H1 (cell line): ENCODE results near the gene OR8D2. TPM values are rescaled to one million over a fixed set of nuclear protein-coding genes. Genes with fewer than 3 reads are reported as not detected.

Experiments used
- CTCF ChIA-PET: fragments of 300-600 bp; sonication (Branson Sonifier 250); formaldehyde crosslinking; loops from one replicate; lab custom pipeline; 2021; ENCODE audit not compliant: partially characterized antibody; lab: Charles Lee
- POLR2A ChIA-PET: fragments of 300-600 bp; sonication (Branson Sonifier 250); formaldehyde crosslinking; loops from one replicate; lab custom pipeline; 2021; ENCODE audit warnings: inconsistent platforms; ENCODE audit not compliant: partially characterized antibody; lab: Charles Lee
- DNase-seq, 2 experiments: peaks; one replicate each; pipeline versions ENCODE4 v3.0.0 to v3.0.0-alpha.2; 2010 to 2022; ENCODE audit warnings: low spot score in 2 of 2, low read depth in 1 of 2, mixed read lengths in 1 of 2
- FAIRE-seq: peaks from 2 replicates; lab custom pipeline; 2011; peaks lifted over from hg19 to GRCh38; lab: Jason Lieb, UNC
- H2AFZ ChIP-seq: 2 replicates; pipeline ENCODE4 v1.8.1; 2012; ENCODE audit warnings: low read length, inconsistent platforms
- H2AK5ac ChIP-seq: 2 replicates; pipeline ENCODE4 v1.6.1; 2013; ENCODE audit warnings: low read depth, low read length
- H2BK120ac ChIP-seq: replicated peaks from 2 replicates; pipeline ENCODE3; 2013; ENCODE audit warnings: low read depth, low read length, inconsistent platforms
- H2BK12ac ChIP-seq: 2 replicates; pipeline ENCODE4 v1.6.1; 2013; ENCODE audit warnings: low read depth, low read length
- H2BK15ac ChIP-seq: 2 replicates; pipeline ENCODE4 v1.6.1; 2013; ENCODE audit warnings: low read length
- H2BK20ac ChIP-seq: 2 replicates; pipeline ENCODE4 v1.6.1; 2013; ENCODE audit warnings: low read length
- H2BK5ac ChIP-seq: 2 replicates; pipeline ENCODE4 v1.6.1; 2013; ENCODE audit warnings: low read depth, low read length
- H3K14ac ChIP-seq: 2 replicates; pipeline ENCODE4 v1.6.1; 2013; ENCODE audit warnings: inconsistent platforms; ENCODE audit not compliant: insufficient read length
- H3K18ac ChIP-seq: 2 replicates; pipeline ENCODE4 v1.6.1; 2013; ENCODE audit warnings: low read length; ENCODE audit errors: extremely low read depth
- H3K23ac ChIP-seq: 2 replicates; pipeline ENCODE4 v1.6.1; 2013; ENCODE audit warnings: inconsistent platforms; ENCODE audit not compliant: insufficient read length
- H3K23me2 ChIP-seq: 2 replicates; pipeline ENCODE4 v1.6.1; 2013; ENCODE audit warnings: low read depth, low read length
- H3K27ac ChIP-seq: 2 replicates; pipeline ENCODE4 v1.6.1; 2011; ENCODE audit warnings: low read depth, low read length, inconsistent platforms
- H3K27me3 ChIP-seq, 4 experiments: replicated peaks in 1 of 4; 1 replicate in 1 of 4; 2 replicates in 3 of 4; pipeline versions ENCODE4 v1.6.1 to v1.8.1; 2011 to 2013; ENCODE audit warnings: low read length in 3 of 4, mild to moderate bottlenecking in 3 of 4, inconsistent platforms in 2 of 4, mixed read lengths in 2 of 4, moderate library complexity in 1 of 4; ENCODE audit not compliant: control insufficient read depth in 3 of 4, insufficient read depth in 3 of 4; ENCODE audit errors: extremely low read depth in 1 of 4
- H3K36me3 ChIP-seq, 4 experiments: 2 replicates each; pipeline versions ENCODE4 v1.6.1 to v1.8.1; 2011 to 2013; ENCODE audit warnings: mild to moderate bottlenecking in 4 of 4, low read length in 3 of 4, moderate library complexity in 2 of 4, control low read depth in 1 of 4, inconsistent platforms in 1 of 4; ENCODE audit not compliant: insufficient read depth in 4 of 4, control insufficient read depth in 2 of 4
- H3K4ac ChIP-seq: replicated peaks from 2 replicates; pipeline ENCODE3; 2013; ENCODE audit warnings: low read length, low read depth, mixed read lengths, inconsistent platforms; ENCODE audit not compliant: insufficient read length
- H3K4me1 ChIP-seq, 4 experiments: replicated peaks in 1 of 4; 1 replicate in 1 of 4; 2 replicates in 3 of 4; pipeline versions ENCODE4 v1.6.1 to v1.8.1; 2011 to 2013; ENCODE audit warnings: low read length in 3 of 4, inconsistent platforms in 2 of 4, mixed read lengths in 1 of 4; ENCODE audit not compliant: insufficient read depth in 4 of 4, control insufficient read depth in 3 of 4
- H3K4me2 ChIP-seq, 2 experiments: 2 replicates each; pipeline versions ENCODE4 v1.6.1 to v1.8.1; 2011 to 2013; ENCODE audit warnings: low read depth in 2 of 2, low read length in 2 of 2, control low read depth in 1 of 2, inconsistent platforms in 1 of 2, mild to moderate bottlenecking in 1 of 2; ENCODE audit not compliant: insufficient read depth in 1 of 2
- H3K4me3 ChIP-seq, 4 experiments: fragments of 200-600, 300-600 bp in 1 of 4; sonication (generic), shearing (Covaris generic), sonication (Bioruptor Twin) in 1 of 4; 2 replicates each; pipeline versions ENCODE4 v1.5.1 to v1.8.1; 2011 to 2016; ENCODE audit warnings: low read length in 4 of 4, low read depth in 3 of 4, control low read depth in 2 of 4, inconsistent platforms in 2 of 4, mild to moderate bottlenecking in 2 of 4, mixed read lengths in 1 of 4, moderate library complexity in 1 of 4; ENCODE audit not compliant: insufficient read depth in 2 of 4; ENCODE audit errors: extremely low read depth in 1 of 4
- H3K56ac ChIP-seq: replicated peaks from 2 replicates; pipeline ENCODE3; 2013; ENCODE audit warnings: low read depth, mild to moderate bottlenecking, mixed read lengths, low read length, inconsistent platforms; ENCODE audit not compliant: insufficient read length
- H3K79me1 ChIP-seq: 2 replicates; pipeline ENCODE4 v1.6.1; 2013; ENCODE audit warnings: low read depth, low read length, control low read depth
- H3K79me2 ChIP-seq, 2 experiments: 2 replicates each; pipeline versions ENCODE4 v1.6.1 to v1.8.1; 2012 to 2013; ENCODE audit warnings: low read length in 2 of 2, mild to moderate bottlenecking in 2 of 2, inconsistent platforms in 1 of 2; ENCODE audit not compliant: insufficient read depth in 2 of 2, control insufficient read depth in 1 of 2
- H3K9ac ChIP-seq, 4 experiments: replicated peaks in 1 of 4; 1 replicate in 1 of 4; 2 replicates in 3 of 4; pipeline versions ENCODE4 v1.6.1 to v1.8.1; 2011 to 2013; ENCODE audit warnings: low read depth in 3 of 4, low read length in 3 of 4, control low read depth in 2 of 4, mild to moderate bottlenecking in 2 of 4, moderate library complexity in 2 of 4, inconsistent platforms in 1 of 4; ENCODE audit errors: extremely low read depth in 1 of 4
- H3K9me3 ChIP-seq, 2 experiments: 2 replicates each; pipeline versions ENCODE4 v1.6.1 to v1.8.1; 2012 to 2013; ENCODE audit warnings: mild to moderate bottlenecking in 2 of 2, moderate library complexity in 2 of 2, control low read depth in 1 of 2, inconsistent platforms in 1 of 2, low read depth in 1 of 2, low read length in 1 of 2, mixed read lengths in 1 of 2; ENCODE audit not compliant: insufficient read depth in 2 of 2
- H4K20me1 ChIP-seq, 2 experiments: replicated peaks in 1 of 2; 2 replicates each; pipeline versions ENCODE3 to v1.8.1; 2011 to 2013; ENCODE audit warnings: inconsistent platforms in 2 of 2, low read length in 2 of 2, mild to moderate bottlenecking in 1 of 2; ENCODE audit not compliant: insufficient read depth in 2 of 2, control insufficient read depth in 1 of 2
- H4K5ac ChIP-seq: 2 replicates; pipeline ENCODE4 v1.6.1; 2013; ENCODE audit warnings: low read length, low read depth, mixed read lengths, inconsistent platforms; ENCODE audit not compliant: insufficient read length
- H4K8ac ChIP-seq: 2 replicates; pipeline ENCODE4 v1.8.0; 2013; ENCODE audit warnings: mild to moderate bottlenecking, moderate library complexity, low read length, inconsistent platforms; ENCODE audit not compliant: insufficient read depth; ENCODE audit errors: extremely low read depth
- H4K91ac ChIP-seq: replicated peaks from 2 replicates; pipeline ENCODE3; 2013; ENCODE audit warnings: low read length, mixed read lengths, inconsistent platforms; ENCODE audit not compliant: insufficient read length
- JUN ChIP-seq: IDR thresholded peaks from 2 replicates; pipeline ENCODE4 v1.6.1; 2011; ENCODE audit warnings: low read depth, mild to moderate bottlenecking, improper control_type of control experiment, low read length
- POLR2AphosphoS5 ChIP-seq: IDR thresholded peaks from 2 replicates; pipeline ENCODE4 v1.6.1; 2011; ENCODE audit warnings: low read depth, low read length
- whole genome bisulfite sequencing, 2 experiments: shearing (Covaris generic) in 1 of 2; methylation state at CpG; one replicate each; pipeline versions ENCODE4 v1.1.6 to v1.1.7; 2013 to 2015; ENCODE audit warnings: low lambda C conversion rate in 2 of 2, mixed read lengths in 2 of 2, inconsistent platforms in 1 of 2, low coverage in 1 of 2, missing lambda C conversion rate in 1 of 2; ENCODE audit not compliant: insufficient replicate concordance in 2 of 2, insufficient coverage in 1 of 2, insufficient read length in 1 of 2; ENCODE audit errors: extremely low coverage in 1 of 2, missing lambda C conversion rate in 1 of 2; 5-methylcytosine and 5-hydroxymethylcytosine counted together
- polyA plus RNA-seq, 7 experiments: library from polyadenylated mRNA; depleted of rRNA in 3 of 7; stranded (reverse) in 5 of 7; unstranded in 2 of 7; fragments of >200 nt in 5 of 7; fragments of 200-250 nt in 2 of 7; gene quantifications; 1 replicate in 5 of 7; 2 replicates in 1 of 7; 4 replicates in 1 of 7; pipeline versions ENCODE4 v1.2.1 to v1.2.3, GENCODE V29; 2011 to 2013; ENCODE audit warnings: missing spikeins in 2 of 7, mixed read lengths in 2 of 7
- total RNA-seq: library from RNA; stranded (reverse); fragmentation: NEBNext Ultra II Directional; extraction: Animal tissue kit (Norgen Biotek cat#: 25700); gene quantifications from 2 replicates; pipeline ENCODE4 v1.2.1, GENCODE V29; 2021

Gene OR8D2
- total and polyA plus RNA-seq, 2 of the 8 experiments (the other 6 are each of a cell fraction or from before 2014, with no cell fraction given), result not detected

DNA sequence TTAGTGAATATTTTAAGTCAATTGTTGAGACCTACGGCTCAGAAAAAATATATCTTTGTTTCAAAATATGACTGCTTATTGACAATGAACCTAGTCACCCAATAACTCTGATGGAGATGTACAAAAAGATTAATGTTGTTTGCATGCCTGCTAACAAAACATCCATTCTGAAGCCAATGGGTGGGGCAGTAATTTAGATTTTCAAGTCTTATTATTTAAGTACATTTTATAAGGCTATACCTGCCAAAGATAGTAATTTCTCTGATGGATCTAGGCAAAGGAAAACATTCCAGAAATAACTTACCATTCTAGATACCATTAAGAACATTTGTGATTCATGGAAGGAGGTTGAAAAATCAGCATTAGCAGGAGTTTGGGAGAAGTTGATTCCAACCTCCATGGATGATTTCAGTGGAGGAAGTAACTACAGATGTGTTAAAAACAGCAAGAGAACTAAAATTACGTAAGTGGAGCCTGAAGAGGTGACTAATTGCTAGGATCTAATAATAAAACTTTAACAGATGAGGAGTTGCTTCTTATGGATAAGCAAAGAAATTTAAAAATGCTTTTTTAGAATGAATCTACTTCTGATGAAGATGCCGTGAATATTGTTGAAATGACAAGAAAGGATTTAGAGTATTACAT lies 26.4 kb upstream of the OR8D2 start:
- H4K20me1 ChIP-seq, result no peaks in the 10 kb centered on the region
- H2BK5ac ChIP-seq, result no peak overlapping the region
- H3K14ac ChIP-seq, result no peak overlapping the region
- no peaks in the 10 kb centered on the region for H3K23me2 ChIP-seq
- H3K27me3 ChIP-seq, result no peaks in the 10 kb centered on the region
- H2AFZ ChIP-seq, result no peak overlapping the region
- no peak overlapping the region for H2BK15ac ChIP-seq
- H4K8ac ChIP-seq, result no peak overlapping the region
- no peak overlapping the region for H3K4ac ChIP-seq
- POLR2A ChIA-PET, result no interaction called here
- no peak overlapping the region for H3K18ac ChIP-seq
- no peaks in the 10 kb centered on the region for H3K9me3 ChIP-seq
- no peaks in the 10 kb centered on the region for H3K79me1 ChIP-seq
- no peak for TF ChIP-seq POLR2AphosphoS5
- TF ChIP-seq JUN, result no peak
- TF ChIP-seq, all 59 proteins: peak for 0
- CTCF ChIA-PET, result no interaction called here
- 60% methylated on average over 3 of the region's 3 CpGs; no CpG with 5 or more reads in 1 of the 2 experiments for WGBS, 2 experiments
- DNase-seq, result no peak
- no peak overlapping the region for H3K4me2 ChIP-seq
- H3K79me2 ChIP-seq, result no peaks in the 10 kb centered on the region
- H2BK20ac ChIP-seq, result no peak overlapping the region
- no peak overlapping the region for H3K27ac ChIP-seq
- no peak overlapping the region for H3K9ac ChIP-seq
- no peak for FAIRE-seq
- no peak overlapping the region for H4K91ac ChIP-seq
- H4K5ac ChIP-seq, result no peak overlapping the region
- H3K36me3 ChIP-seq, result no peaks in the 10 kb centered on the region
- no peaks in the 10 kb centered on the region for H3K4me1 ChIP-seq
- H3K4me3 ChIP-seq, result no peak overlapping the region
- no peak overlapping the region for H2BK120ac ChIP-seq
- H3K56ac ChIP-seq, result no peak overlapping the region
- H2BK12ac ChIP-seq, result no peak overlapping the region
- no peak overlapping the region for H2AK5ac ChIP-seq
- no peak overlapping the region for H3K23ac ChIP-seq
